Upper lobe of left lung (tissue), 6 donors: ENCODE measurements around the gene CDHR1. TPM values are rescaled to one million over a fixed set of nuclear protein-coding genes. Genes with fewer than 3 reads are reported as not detected.
A peak's percentile ranks its signal among the peaks of the same experiment; 100 is the strongest.

ENCODE experiments used
- ATAC-seq, 2 donors: fragments of 200-7000 bp; cut with Tn5 transposase; one replicate each; pipeline ENCODE4 v1.9.1; 2022; ENCODE audit warnings: mild to moderate bottlenecking in 2 of 2, moderate library complexity in 2 of 2; ENCODE audit not compliant: low FRiP score in 2 of 2
- DNase-seq, 2 donors: peaks; one replicate each; pipeline ENCODE4 v3.0.0-alpha.2; 2019 to 2020
- H3K27ac ChIP-seq, 4 donors: fragments of 200-600 bp; sonication (generic); one replicate each; pipeline ENCODE4 v1.5.1; 2016 to 2019
- H3K27me3 ChIP-seq, 4 donors: fragments of 200-600 bp; sonication (generic); one replicate each; pipeline ENCODE4 v1.5.1; 2017 to 2019
- H3K36me3 ChIP-seq, 4 donors: fragments of 200-600 bp; sonication (generic); one replicate each; pipeline ENCODE4 v1.5.1; 2016 to 2019
- H3K4me1 ChIP-seq, 4 donors: fragments of 200-600 bp; sonication (generic); one replicate each; pipeline ENCODE4 v1.5.1; 2018 to 2019
- H3K4me3 ChIP-seq, 4 donors: fragments of 200-600 bp; sonication (generic); one replicate each; pipeline ENCODE4 v1.5.1; 2017 to 2019; ENCODE audit warnings: mild to moderate bottlenecking in 2 of 4, moderate library complexity in 1 of 4
- H3K9me3 ChIP-seq, 4 donors: fragments of 200-600 bp; sonication (generic); one replicate each; pipeline ENCODE4 v1.5.1; 2018 to 2019
- CTCF ChIP-seq, 6 experiments: fragments of 450-650 bp in 4 of 6; fragments of 200-600 bp in 2 of 6; sonication (generic) in 2 of 6; IDR thresholded peaks; one replicate each; pipeline ENCODE4 v1.5.1; 2016 to 2019; ENCODE audit warnings: antibody characterized with exemption in 6 of 6
- EP300 ChIP-seq, 4 donors: sonication (generic); formaldehyde crosslinking; IDR thresholded peaks; one replicate each; pipeline ENCODE4 v1.5.1; 2017; ENCODE audit warnings: antibody characterized with exemption in 4 of 4, control low read depth in 2 of 4
- POLR2A ChIP-seq, 4 donors: fragments of 450-650 bp; IDR thresholded peaks; one replicate each; pipeline ENCODE4 v1.5.1; 2016 to 2017; ENCODE audit warnings: antibody characterized with exemption in 4 of 4, mild to moderate bottlenecking in 2 of 4
- POLR2AphosphoS5 ChIP-seq, 2 donors: sonication (generic); formaldehyde crosslinking; IDR thresholded peaks; one replicate each; pipeline ENCODE4 v1.5.1; 2017; ENCODE audit warnings: antibody characterized with exemption in 2 of 2
- WGBS, 2 donors: methylation state at CpG; one replicate each; pipeline ENCODE4 v1.1.5; 2017 to 2018; 5-methylcytosine and 5-hydroxymethylcytosine counted together
- total RNA-seq, 6 donors: library from RNA; depleted of rRNA in 4 of 6; stranded (reverse); fragments of >200 nt in 4 of 6; gene quantifications; one replicate each; pipeline versions ENCODE4 v1.1.0 to v1.2.1, GENCODE V29; 2016 to 2021
- donor health status: DM: no; HTN: no; CAD: no; lungs with moderate emphysema.
- donor health status: DM: no; HTN: yes; CAD: no; lungs with severe emphysema.

The CDHR1 gene
- total RNA-seq, 6 donors from 2014 or later = 0.30 to 0.46 (median 0.33) TPM; not detected in 2

- Histone ChIP-seq H3K4me1 (no peaks in the 10 kb centered on the region), H3K4me3 (no peak overlapping the region)
- 91 to 94% methylated on average over 4 of the region's 4 CpGs for WGBS, 2 donors
Observed at GRCh38 chr10:84234479-84234878, 40.1 kb downstream of the CDHR1 start.

GRCh38 chr10:84235096-84235495, 40.8 kb downstream of the CDHR1 start:
- no peaks in the 10 kb centered on the region for H3K4me1 ChIP-seq
- ATAC-seq (no peak), DNase-seq (no peak)
- H3K36me3 ChIP-seq = no peaks in the 10 kb centered on the region
- TF ChIP-seq POLR2AphosphoS5 (IDR thresholded peaks at IDR 0.05) = no peak
- no peak for TF ChIP-seq EP300 (IDR thresholded peaks at IDR 0.05)
- no peak for TF ChIP-seq CTCF (IDR thresholded peaks at IDR 0.05)
- TF ChIP-seq POLR2A (IDR thresholded peaks at IDR 0.05) = no peak
- H3K27me3 ChIP-seq = no peaks in the 10 kb centered on the region
- WGBS, 2 donors = 76 to 82% methylated on average over 4 of the region's 4 CpGs
- H3K27ac ChIP-seq = no peak overlapping the region
- no peak overlapping the region for H3K4me3 ChIP-seq
- no peaks in the 10 kb centered on the region for H3K9me3 ChIP-seq

More at GRCh38 chr10:84234479-84234878, 40.1 kb downstream of the CDHR1 start:
- no peak overlapping the region for H3K27ac ChIP-seq
- no peaks in the 10 kb centered on the region for H3K9me3 ChIP-seq
- DNase-seq = no peak
- ATAC-seq = no peak
- no peak for TF ChIP-seq CTCF (IDR thresholded peaks at IDR 0.05)
- no peak for TF ChIP-seq POLR2AphosphoS5 (IDR thresholded peaks at IDR 0.05)
- TF ChIP-seq EP300 (IDR thresholded peaks at IDR 0.05) = no peak
- no peak for TF ChIP-seq POLR2A (IDR thresholded peaks at IDR 0.05)
- no peaks in the 10 kb centered on the region for H3K27me3 ChIP-seq
- H3K36me3 ChIP-seq = no peaks in the 10 kb centered on the region

- ATAC-seq = no peak
- Histone ChIP-seq H3K27ac (no peak overlapping the region), H3K9me3 (no peaks in the 10 kb centered on the region), H3K4me3 (no peak overlapping the region), H3K27me3 (no peaks in the 10 kb centered on the region), H3K4me1 (no peaks in the 10 kb centered on the region), H3K36me3 (no peaks in the 10 kb centered on the region)
- DNase-seq = no peak
- 87 to 91% methylated on average over 6 of the region's 6 CpGs for WGBS, 2 donors
- TF ChIP-seq EP300 (IDR thresholded peaks at IDR 0.05) (no peak), POLR2AphosphoS5 (IDR thresholded peaks at IDR 0.05) (no peak), POLR2A (IDR thresholded peaks at IDR 0.05) (no peak), CTCF (IDR thresholded peaks at IDR 0.05) (no peak)
Observed at GRCh38 chr10:84236807-84237198, 42.5 kb downstream of the CDHR1 start.

GRCh38 chr10:84237199-84238051, 43.1 kb downstream of the CDHR1 start:
- WGBS, 2 donors = 64% methylated on average over 22 to 43 of the region's 52 CpGs
- ATAC-seq = no peak
- peak in 1 of 2 donors; percentile 77 for DNase-seq

More at GRCh38 chr10:84237199-84238051, 43.1 kb downstream of the CDHR1 start:
- Histone ChIP-seq H3K27ac (no peak overlapping the region), H3K9me3 (no peaks in the 10 kb centered on the region), H3K36me3 (no peaks in the 10 kb centered on the region), H3K4me1 (no peaks in the 10 kb centered on the region), H3K27me3 (no peaks in the 10 kb centered on the region), H3K4me3 (no peak overlapping the region)
- TF ChIP-seq POLR2AphosphoS5 (IDR thresholded peaks at IDR 0.05) = no peak
- no peak for TF ChIP-seq EP300 (IDR thresholded peaks at IDR 0.05)
- TF ChIP-seq CTCF (IDR thresholded peaks at IDR 0.05) = no peak
- TF ChIP-seq POLR2A (IDR thresholded peaks at IDR 0.05) = no peak
